GM23248 (cell line): ENCODE results near the gene DYNLRB1.

Experiments
- EZH2 ChIP-seq: fragments of 200-600 bp; sonication (generic); IDR thresholded peaks from 2 replicates; pipeline ENCODE4 v1.6.1; 2018; ENCODE audit warnings: antibody characterized with exemption, mild to moderate bottlenecking; ENCODE audit not compliant: insufficient read depth, poor library complexity, severe bottlenecking
- EZH2phosphoT487 ChIP-seq: fragments of 200-600 bp; sonication (generic); IDR thresholded peaks from 2 replicates; pipeline ENCODE4 v1.6.1; 2018; ENCODE audit warnings: antibody characterized with exemption, moderate library complexity, mild to moderate bottlenecking, low read depth; ENCODE audit not compliant: insufficient read depth

DNA sequence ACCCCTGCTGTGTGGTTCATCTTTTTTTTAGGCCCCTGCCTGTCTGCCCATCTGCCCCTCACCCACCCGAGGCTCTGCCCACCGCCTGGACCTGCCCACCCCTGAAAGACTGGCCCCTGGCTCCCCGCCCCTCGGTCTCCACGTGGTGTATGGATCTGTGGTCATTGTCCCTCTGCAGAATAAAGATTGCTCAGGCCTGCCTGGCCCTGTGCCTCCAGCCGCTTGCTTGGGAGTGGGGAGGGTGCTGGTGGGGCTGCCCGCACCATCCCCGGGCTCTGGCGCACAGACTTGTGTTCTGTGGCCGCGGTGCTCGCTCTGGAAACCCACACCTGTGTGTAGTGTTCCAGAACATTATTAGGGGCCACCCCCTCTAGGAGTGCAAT lies 43.9 kb downstream of the DYNLRB1 start:
- TF ChIP-seq EZH2 (no peak), EZH2phosphoT487 (no peak)
